HG02885 (cell line): ENCODE results near the gene ATP13A3.
A peak's percentile ranks its signal among the peaks of the same experiment; 100 is the strongest.
"Not testable (repeated sequence)": the region's sequence is repeated elsewhere in the genome, so short reads cannot be mapped to it uniquely, and the experiment has no call there.

Experiments used
- ATAC-seq: cut with Tn5 transposase; IDR thresholded peaks from one replicate; pipeline ENCODE4 v1.9.1; 2021; ENCODE audit warnings: mild to moderate bottlenecking; ENCODE audit not compliant: unreplicated experiment, poor library complexity

ATP13A3 gene

GRCh38 chr3:194503081-194503531, 16.3 kb upstream of the ATP13A3 start:
- ATAC-seq, result no peak

GRCh38 chr3:194500198-194500597, 13.4 kb upstream of the ATP13A3 start:
- ATAC-seq, result no peak

- ATAC-seq, result not testable (repeated sequence)
These were observed 12.7 kb upstream of the ATP13A3 start for GRCh38 chr3:194499516-194499915.

- ATAC-seq, result no peak
These were observed 11.2 kb upstream of the ATP13A3 start for GRCh38 chr3:194497799-194498575.

- ATAC-seq, result peak; percentile 44
These were observed 9.6 kb upstream of the ATP13A3 start for GRCh38 chr3:194496217-194496919.

DNA sequence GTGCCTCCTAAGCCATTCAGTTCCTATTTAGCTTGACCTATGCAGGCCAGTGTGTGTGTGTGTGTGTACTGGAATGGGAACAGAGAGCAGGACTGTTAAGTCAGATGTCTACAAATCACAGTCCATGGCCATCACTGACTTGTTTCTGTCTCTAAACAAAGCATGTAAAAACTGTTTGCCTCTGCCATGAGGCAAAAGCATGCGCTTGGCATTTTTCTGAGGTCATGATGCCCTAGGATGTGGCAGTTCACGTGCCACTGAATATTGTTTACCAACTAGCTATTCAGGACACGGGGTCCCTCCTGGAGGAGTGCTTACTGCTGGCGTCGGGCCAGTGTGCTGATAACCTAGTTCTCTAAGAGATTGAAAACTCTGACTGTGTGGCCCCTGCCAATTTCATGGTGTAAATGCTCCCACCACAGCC, 8.2 kb upstream of the ATP13A3 start:
- ATAC-seq, result no peak

DNA sequence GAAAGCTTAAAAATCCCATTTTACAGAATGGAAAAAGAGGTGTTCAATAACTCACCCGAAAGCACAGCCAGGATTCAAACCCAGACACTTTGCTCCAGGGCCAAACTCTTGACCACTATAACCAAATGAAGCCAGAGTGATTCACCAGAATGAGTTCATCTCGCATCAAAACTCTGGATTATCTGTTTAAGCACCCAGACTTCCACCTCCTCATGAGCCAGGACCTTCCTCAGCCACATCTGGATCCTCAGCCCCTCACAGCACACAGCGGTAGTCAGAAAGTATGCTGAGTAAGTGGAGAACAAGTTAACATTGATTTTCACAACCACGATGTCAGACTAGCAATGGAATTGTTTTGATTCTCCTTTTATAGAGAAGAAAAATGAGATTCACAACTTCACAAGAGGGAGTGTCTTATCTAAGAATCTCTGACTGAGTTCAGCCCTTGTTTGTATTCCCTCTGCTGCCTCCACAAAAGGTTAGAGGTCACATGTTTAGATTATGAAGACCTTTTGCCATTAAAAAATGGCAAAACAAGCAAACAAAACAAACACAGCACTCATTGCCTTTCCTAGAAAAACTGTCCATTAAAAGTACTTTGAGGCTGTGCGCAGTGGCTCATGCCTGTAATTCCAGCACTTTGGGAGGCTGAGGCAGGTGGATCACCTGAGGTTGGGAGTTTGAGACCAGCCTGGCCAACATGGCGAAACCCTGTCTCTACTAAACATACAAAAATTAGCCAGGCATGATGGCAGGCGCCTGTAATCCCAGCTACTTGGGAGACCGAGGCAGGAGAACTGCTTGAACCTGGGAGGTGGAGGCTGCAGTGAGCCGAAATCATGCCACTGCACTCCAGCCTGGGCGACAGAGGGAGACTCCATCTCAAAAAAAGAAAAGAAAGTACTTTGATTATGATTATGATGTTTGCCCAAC, 7.5 kb upstream of the ATP13A3 start:
- ATAC-seq, result not testable (repeated sequence)

DNA sequence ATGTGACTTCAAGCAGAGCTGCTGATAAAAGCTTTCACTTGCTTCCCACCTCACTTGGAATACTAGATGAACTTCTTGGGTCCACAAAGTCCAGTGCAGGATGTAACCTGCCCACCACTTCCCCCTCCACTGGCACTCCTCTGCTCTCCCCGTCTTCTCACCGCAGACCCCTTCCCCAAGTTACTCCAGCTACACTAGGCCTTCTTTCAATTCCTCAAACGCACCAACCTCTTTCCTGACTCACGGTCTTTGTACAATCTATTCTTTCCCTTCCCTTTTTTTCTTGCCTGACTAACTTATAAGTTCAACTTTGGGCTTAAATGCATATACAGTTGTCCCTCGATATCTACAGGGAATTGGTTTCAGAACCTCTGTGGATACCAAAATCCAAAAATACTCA, 5.2 kb upstream of the ATP13A3 start:
- no peak for ATAC-seq

DNA sequence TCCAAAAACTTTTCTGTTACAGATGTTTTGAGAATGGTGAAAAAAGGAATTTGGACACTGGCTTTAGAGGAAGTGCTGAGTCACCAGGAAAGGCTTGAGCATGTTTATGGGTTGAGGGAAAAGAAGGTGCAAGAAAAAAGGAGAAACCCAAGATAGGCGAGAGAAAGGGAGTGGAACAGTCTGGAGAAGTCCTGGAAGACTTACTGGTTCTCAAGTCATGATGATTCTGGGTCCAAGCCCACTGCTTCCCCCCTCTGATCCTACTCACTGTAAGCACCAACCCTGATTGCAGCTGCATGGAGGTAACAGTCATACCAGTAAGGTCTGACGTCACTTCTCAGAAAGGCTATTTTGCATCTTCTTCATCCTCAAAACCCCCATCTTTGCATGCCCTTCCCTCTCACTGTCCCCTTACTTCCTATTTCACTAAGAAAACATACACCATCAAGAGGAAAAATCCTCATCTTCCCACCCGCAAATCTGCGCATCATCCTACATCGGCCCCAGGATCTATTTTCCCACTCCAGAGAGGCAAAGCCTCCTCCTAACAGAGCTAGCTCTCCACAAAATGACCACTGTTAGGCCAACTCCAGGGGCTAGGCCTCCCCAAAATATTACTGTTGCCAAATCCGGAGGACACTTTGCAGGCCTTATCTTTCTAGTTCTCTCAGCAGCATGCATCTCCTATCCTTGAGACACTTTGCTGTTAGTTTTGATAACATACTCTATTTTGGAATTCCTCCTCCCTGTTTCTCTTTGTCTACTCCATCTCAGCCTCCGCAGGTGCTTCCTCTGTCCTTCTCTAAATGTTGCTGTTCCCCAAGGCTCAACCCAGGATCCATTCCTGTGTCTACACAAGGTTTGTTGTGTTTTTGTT, 3.2 kb upstream of the ATP13A3 start:
- peak; percentile 41 for ATAC-seq

DNA sequence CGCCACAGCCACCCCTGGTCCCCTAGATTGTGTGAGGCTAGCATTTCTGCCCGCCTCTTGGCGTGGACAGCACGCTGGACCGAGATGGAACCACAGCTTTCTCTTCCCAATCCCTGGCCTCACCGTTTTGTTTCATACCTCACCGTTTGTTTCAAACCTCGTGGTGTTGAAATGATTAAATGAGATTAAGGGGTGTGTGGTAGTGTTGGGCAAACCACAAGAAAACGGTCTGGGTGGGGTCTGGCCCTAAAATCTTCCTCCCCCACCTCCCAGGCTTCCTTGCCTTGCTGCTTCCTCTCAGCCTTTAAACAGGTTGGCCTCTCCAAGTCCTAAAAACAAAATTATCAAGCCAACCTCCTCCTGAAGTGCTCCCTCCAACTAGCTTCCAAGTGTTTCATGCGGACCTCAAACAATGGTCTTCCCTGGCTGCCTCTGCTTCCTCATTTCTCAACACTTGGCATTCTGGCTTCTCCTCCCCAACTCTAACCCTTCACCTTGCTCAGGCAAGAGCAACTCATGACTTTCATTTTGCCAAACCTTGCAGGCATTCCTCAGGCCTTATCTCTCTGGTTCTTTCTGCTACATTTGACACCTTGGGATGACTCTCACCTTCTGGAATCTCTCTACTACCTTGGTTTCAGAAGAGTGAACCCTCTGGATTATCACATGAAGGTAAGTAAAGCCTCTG, 1.4 kb upstream of the ATP13A3 start:
- no peak for ATAC-seq

DNA sequence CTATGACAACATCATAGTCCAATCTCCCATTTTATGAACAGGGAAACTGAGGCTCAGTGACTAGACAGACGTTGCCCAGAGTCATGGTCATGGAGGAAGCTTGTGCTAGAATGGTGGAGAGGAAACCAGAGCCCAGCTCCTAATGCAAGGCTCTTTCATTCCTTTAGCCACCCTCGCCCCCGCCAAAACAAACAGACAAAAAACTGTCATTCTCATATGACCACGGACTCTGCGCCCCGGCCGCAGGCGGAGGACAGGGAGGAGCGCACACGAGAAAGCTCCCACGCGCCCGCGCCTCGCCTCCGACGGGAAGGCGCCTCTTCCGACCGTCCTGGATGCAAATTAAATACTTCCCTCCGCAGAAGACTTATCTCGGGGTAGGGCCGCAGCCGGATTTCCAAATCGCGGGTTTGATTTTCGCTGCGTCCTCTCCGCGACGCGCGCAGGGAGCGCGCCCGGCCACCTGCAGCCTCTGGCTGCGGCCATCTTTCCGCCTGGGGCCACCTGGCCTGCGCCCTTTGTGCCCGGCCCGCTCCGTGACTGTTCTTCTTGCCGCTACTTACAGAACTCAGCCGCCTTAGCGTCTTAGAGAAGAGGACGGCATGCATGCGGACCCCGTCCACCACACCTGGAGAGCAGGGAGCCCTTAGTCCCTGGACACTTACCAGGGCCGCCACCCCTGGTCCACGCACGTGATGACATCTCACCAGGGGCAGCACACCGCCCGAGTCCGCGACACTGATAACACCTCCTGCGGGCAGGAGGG, 670 bp upstream of the ATP13A3 start:
- ATAC-seq, result peak; percentile 30

GRCh38 chr3:194485881-194486539, 792 bp downstream of the ATP13A3 start:
- ATAC-seq, result peak; percentile 13

- ATAC-seq, result no peak
These were observed 1.3 kb downstream of the ATP13A3 start for GRCh38 chr3:194485468-194485880.

GRCh38 chr3:194484614-194485013, 2.2 kb downstream of the ATP13A3 start:
- no peak for ATAC-seq

DNA sequence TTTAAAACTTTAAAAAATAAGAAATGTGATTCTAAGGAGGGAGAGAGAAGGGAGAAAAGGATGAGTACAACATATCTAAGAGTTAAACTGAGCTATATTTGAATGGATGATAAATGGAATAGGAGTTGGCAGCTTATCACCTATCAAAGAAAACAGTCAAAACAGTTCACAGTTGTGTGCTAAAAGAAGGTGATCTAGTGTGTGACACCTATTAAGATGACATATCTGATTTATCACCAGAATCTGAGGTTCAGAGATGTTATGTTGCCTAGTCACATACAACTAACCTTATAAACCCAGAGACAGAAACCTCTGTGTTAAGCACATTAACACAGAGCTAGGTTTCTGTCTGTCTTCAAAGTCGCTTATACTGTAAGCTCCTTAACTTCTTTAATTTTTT, 3.0 kb downstream of the ATP13A3 start:
- ATAC-seq, result no peak

DNA sequence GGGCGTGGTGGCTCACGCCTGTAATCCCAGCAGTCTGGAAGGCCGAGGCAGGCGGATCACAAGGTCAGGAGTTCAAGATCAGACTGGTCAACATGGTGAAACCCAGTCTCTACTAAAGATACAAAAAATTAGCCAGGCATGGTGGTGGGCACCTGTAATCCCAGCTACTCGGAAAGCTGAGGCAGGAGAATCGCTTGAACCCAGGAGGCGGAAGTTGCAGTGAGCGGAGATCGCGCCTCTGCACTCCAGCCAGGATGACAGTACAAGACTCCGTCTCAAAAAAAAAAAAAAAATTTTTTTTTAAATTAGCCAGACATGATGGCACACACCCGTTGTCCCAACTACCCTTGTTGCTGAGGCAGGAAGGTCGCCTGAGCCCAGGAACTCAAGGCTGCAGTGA, 4.0 kb downstream of the ATP13A3 start:
- ATAC-seq, result not testable (repeated sequence)

- no peak for ATAC-seq
These were observed 4.6 kb downstream of the ATP13A3 start for GRCh38 chr3:194482196-194482593.
